Parathyroid adenoma (tissue), 2 donors: ENCODE measurements around the gene PRKCE.

Source experiments
- H2AFZ ChIP-seq: fragments of 300-600 bp; sonication (generic); one replicate; pipeline ENCODE4 v1.7.0; 2017; ENCODE audit warnings: antibody characterized with exemption, mild to moderate bottlenecking
- H3K27ac ChIP-seq: fragments of 300-600 bp; sonication (generic); one replicate; pipeline ENCODE4 v1.7.0; 2017
- H3K27me3 ChIP-seq: fragments of 300-600 bp; sonication (generic); one replicate; pipeline ENCODE4 v1.7.0; 2017; ENCODE audit warnings: low read length; ENCODE audit not compliant: control insufficient read depth, insufficient read depth
- H3K36me3 ChIP-seq: fragments of 300-600 bp; sonication (generic); one replicate; pipeline ENCODE4 v1.7.0; 2017; ENCODE audit warnings: low read length; ENCODE audit not compliant: control insufficient read depth, insufficient read depth
- H3K4me1 ChIP-seq: fragments of 300-600 bp; sonication (generic); one replicate; pipeline ENCODE4 v1.7.0; 2017; ENCODE audit warnings: control low read depth
- H3K4me2 ChIP-seq: fragments of 300-600 bp; sonication (generic); one replicate; pipeline ENCODE4 v1.7.0; 2017; ENCODE audit warnings: low read length
- H3K4me3 ChIP-seq: fragments of 300-600 bp; sonication (generic); one replicate; pipeline ENCODE4 v1.7.0; 2017; ENCODE audit warnings: low read depth, low read length
- H3K79me2 ChIP-seq: fragments of 300-600 bp; sonication (generic); one replicate; pipeline ENCODE4 v1.7.0; 2017; ENCODE audit warnings: control low read depth
- H3K9ac ChIP-seq: fragments of 300-600 bp; sonication (generic); one replicate; pipeline ENCODE4 v1.7.0; 2017; ENCODE audit warnings: mild to moderate bottlenecking
- H3K9me3 ChIP-seq: fragments of 300-600 bp; sonication (generic); one replicate; pipeline ENCODE4 v1.7.0; 2017; ENCODE audit warnings: low read length; ENCODE audit not compliant: control insufficient read depth
- TF ChIP-seq, protein P1 (sequence below): fragments of 300-600 bp; sonication (generic); IDR thresholded peaks from one replicate; pipeline ENCODE4 v1.7.0; 2017; ENCODE audit warnings: antibody characterized with exemption, mild to moderate bottlenecking
- donor health status: primary hyperparathyroidism.

The PRKCE gene

DNA sequence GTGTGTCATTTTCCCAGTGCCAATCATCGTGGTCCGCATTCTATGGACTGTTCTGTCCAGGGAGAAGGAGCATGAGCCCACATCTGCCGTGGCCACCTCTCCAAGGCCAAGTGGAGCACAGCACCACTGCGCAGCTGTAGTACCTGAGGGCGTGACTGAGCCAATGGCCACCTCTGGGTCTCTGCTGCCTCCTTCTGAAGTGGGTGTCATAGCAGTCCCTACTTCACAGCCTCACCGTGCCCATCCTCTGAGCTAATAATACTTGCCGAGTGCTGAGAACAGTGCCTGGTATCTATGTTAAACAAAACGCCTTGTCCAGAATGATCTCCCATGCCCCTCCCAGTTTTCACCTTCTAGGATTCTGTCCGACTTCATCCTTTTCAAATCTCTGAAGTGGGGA is 256.1 kb downstream of the PRKCE start:
- Histone ChIP-seq H3K79me2 (peaks cover 45% of the 10 kb centered on the region), H3K4me3 (no peak overlapping the region), H3K4me2 (no peak overlapping the region), H3K4me1 (peaks cover 8% of the 10 kb centered on the region), H3K27me3 (no peaks in the 10 kb centered on the region), H3K9me3 (no peaks in the 10 kb centered on the region), H3K36me3 (no peaks in the 10 kb centered on the region), H3K9ac (no peak overlapping the region), H3K27ac (no peak overlapping the region), H2AFZ (no peak overlapping the region)
- TF ChIP-seq, protein P1, sequence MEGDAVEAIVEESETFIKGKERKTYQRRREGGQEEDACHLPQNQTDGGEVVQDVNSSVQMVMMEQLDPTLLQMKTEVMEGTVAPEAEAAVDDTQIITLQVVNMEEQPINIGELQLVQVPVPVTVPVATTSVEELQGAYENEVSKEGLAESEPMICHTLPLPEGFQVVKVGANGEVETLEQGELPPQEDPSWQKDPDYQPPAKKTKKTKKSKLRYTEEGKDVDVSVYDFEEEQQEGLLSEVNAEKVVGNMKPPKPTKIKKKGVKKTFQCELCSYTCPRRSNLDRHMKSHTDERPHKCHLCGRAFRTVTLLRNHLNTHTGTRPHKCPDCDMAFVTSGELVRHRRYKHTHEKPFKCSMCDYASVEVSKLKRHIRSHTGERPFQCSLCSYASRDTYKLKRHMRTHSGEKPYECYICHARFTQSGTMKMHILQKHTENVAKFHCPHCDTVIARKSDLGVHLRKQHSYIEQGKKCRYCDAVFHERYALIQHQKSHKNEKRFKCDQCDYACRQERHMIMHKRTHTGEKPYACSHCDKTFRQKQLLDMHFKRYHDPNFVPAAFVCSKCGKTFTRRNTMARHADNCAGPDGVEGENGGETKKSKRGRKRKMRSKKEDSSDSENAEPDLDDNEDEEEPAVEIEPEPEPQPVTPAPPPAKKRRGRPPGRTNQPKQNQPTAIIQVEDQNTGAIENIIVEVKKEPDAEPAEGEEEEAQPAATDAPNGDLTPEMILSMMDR: no peak

DNA sequence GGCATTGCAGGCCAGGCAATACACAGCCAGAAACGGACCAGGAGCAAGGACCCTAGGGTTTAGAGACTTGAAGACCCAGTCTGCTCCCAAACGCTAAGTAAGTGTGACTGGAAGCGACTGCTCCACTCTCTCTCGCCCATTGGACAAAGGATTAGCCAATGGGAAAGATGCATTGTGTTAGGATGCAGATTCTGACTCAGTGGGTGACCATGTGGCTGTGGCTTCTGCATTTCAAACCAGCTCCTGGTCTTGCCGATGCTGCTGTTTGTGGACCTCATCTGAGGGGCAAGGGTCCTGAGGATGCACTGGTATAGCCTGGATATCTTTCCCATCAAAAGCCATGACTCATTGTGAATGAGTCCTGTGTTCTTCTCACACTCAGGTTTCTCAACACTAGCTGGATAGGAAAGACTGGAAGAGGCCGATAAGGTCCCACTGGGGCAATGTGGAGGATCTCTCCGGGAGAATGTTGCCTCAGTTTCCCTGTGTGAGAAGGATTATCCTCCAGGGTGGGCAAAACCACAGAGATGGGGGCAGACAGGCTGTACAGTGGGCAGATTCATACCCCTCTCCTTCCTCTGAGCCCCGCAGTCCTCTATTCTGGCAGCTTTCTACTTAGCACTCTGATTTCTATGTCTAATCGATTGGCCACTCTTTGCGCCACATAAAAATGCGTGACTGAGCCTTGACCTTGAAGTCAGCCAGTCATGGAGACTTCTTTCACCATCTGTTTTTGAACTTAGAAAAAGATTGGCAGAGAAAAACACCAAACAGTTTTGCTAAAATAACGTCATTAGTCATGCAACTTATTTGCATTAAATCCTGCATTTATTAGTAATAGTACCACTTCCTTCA is 257.1 kb downstream of the PRKCE start:
- H3K4me2 ChIP-seq: no peak overlapping the region
- H3K4me1 ChIP-seq: peaks cover 8% of the 10 kb centered on the region

DNA sequence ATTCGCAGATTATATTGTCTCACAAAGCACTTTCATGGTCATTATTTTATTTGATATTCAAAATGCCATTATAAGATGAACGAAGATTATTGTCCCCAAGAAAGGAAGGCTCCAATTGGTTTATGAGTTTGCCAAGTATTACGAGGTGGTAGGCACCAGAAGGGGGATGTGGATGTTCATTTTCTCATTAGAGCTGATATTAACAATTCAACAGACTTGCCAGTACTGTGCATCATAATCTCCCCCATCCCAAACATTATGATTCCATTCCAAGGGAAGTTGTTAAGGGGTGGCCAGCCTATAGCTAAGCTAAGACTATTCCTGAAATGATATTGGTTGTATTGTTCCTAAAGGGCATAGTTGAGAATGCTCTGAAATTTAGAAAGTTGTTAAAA is 257.7 kb downstream of the PRKCE start:
- Histone ChIP-seq H3K4me2 (no peak overlapping the region), H3K79me2 (peaks cover 49% of the 10 kb centered on the region), H3K9me3 (no peaks in the 10 kb centered on the region), H2AFZ (no peak overlapping the region), H3K27ac (no peak overlapping the region), H3K4me3 (no peak overlapping the region), H3K27me3 (no peaks in the 10 kb centered on the region), H3K9ac (no peak overlapping the region), H3K4me1 (peaks cover 8% of the 10 kb centered on the region), H3K36me3 (no peaks in the 10 kb centered on the region)
- TF ChIP-seq, protein P1: no peak

More for the DNA sequence above, 257.1 kb downstream of the PRKCE start:
- Histone ChIP-seq H2AFZ (no peak overlapping the region), H3K36me3 (no peaks in the 10 kb centered on the region), H3K9ac (no peak overlapping the region), H3K9me3 (no peaks in the 10 kb centered on the region), H3K27ac (no peak overlapping the region), H3K4me3 (no peak overlapping the region), H3K79me2 (peaks cover 46% of the 10 kb centered on the region), H3K27me3 (no peaks in the 10 kb centered on the region)
- TF ChIP-seq, protein P1: no peak

DNA sequence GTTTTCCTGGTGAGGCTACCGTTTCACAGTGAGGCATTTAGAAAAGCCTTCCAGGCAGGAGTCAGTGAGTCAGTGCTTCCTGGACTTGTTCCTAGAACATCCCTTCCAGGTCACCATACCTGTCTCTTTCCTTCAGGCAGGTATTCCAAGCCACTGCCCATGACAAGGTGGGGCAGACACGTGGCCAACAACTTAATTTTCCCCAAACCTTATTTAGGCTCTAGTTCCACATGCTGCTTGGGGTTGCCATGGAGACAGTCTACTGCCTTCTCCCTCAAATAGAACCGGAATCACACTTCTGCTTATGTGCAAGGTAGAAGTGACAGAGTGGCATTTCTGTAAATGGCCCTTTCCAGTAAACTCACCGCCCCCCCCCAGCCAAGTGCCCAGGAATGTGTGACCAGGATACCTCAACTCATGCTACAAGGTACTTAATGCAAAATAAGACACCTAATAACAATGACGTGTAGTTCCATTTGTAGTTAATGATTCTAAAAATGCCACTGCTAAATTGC is 258.3 kb downstream of the PRKCE start:
- no peaks in the 10 kb centered on the region for H3K36me3 ChIP-seq
- TF ChIP-seq, protein P1: no peak
- no peaks in the 10 kb centered on the region for H3K27me3 ChIP-seq
- no peak overlapping the region for H3K4me3 ChIP-seq
- no peak overlapping the region for H3K4me2 ChIP-seq
- H3K27ac ChIP-seq: peak overlapping the region; percentile 22
- H3K4me1 ChIP-seq: peaks cover 8% of the 10 kb centered on the region
- no peak overlapping the region for H2AFZ ChIP-seq
- peaks cover 54% of the 10 kb centered on the region for H3K79me2 ChIP-seq
- H3K9ac ChIP-seq: no peak overlapping the region
- H3K9me3 ChIP-seq: no peaks in the 10 kb centered on the region
